Measurements from ENCODE around the gene KDM6B.

Gene KDM6B

DNA sequence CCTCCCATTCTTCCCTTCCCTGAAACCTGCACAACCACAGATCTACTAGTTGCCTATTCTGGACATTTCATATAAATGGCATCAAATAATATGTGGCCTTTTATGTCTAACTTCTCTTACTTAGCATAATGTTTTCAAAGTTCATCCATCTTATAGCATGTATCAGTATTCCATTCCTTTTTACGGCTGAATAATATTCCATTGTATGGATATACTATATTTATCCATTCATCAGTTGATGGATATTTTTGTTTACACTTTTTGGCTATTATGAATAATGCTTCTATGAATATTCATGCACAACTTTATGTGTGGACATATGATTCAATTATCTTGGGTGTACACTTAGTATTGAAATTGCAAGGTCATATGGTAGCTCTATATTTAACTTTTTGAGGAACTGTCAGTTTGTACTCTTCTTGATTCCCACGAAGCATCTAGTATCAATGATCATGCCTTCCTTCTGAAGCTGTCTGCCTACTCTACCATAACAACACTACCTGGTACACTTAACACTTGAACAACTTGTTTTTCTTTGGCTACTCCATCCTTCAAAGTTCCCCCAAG lies 41.9 kb downstream of the KDM6B start:
- TF ChIP-seq ZNF473 (tag by site-specific recombination; IDR thresholded peaks at IDR 0.05) (no peak), ZNF10 (tag by site-specific recombination; IDR thresholded peaks at IDR 0.05) (peak; percentile 84), GLI2 (tag by site-specific recombination; IDR thresholded peaks at IDR 0.05; ENCODE audit: borderline replicate concordance, low read depth) (no peak), ZNF146 (tag by site-specific recombination; IDR thresholded peaks at IDR 0.05) (peak; percentile 95)
- ChIA-PET CTCF (interaction anchor here (0.6 to 2.7 kb wide), 4 partner anchors 22 to 133 kb away, joined by 3 to 9 read pairs (median 4); no protein-coding TSS in a partner anchor), POLR2A (no interaction called here)
- Histone ChIP-seq H3K4me1 (ENCODE audit: control insufficient read depth, insufficient read depth, low read length) (no peaks in the 10 kb centered on the region), H3K27ac (ENCODE audit: extremely low read depth, low read depth, low read length) (no peak overlapping the region), H3K4me3 (ENCODE audit: low read depth, low read length) (no peak overlapping the region), H3K36me3 (ENCODE audit: control insufficient read depth in 2 of 2, insufficient read depth in 1 of 2, low read length in 2 of 2) (peaks cover 56 to 75% of the 10 kb centered on the region in 2 experiments), H3K9me3 (ENCODE audit: control insufficient read depth, insufficient read depth, low read depth, low read length) (no peaks in the 10 kb centered on the region)

DNA sequence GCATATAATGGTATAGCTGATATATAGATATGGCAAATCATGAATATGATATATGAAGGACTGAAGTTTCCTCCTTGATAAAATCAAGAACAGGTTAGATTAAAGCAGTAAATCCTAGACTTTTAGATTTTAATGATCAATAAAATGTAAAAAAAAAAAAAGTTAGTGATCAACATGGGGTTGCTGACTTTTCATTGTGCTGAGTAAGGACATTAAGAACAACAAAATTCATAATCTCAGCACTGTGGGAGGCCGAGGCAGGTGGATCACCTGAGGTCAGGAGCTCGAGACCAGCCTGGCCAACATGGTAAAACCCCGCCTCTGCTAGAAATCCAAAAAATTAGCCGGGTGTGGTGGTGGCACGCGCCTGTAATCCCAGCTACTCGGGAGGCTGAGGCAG lies 44.2 kb downstream of the KDM6B start:
- Histone ChIP-seq H3K9me3 (ENCODE audit: control insufficient read depth, insufficient read depth, low read depth, low read length) (no peaks in the 10 kb centered on the region), H3K27ac (ENCODE audit: extremely low read depth, low read depth, low read length) (no peak overlapping the region), H3K4me3 (ENCODE audit: low read depth, low read length) (no peak overlapping the region), H3K36me3 (ENCODE audit: control insufficient read depth in 2 of 2, insufficient read depth in 1 of 2, low read length in 2 of 2) (peaks cover 55 to 80% of the 10 kb centered on the region in 2 experiments), H3K4me1 (ENCODE audit: control insufficient read depth, insufficient read depth, low read length) (no peaks in the 10 kb centered on the region)
- POLR2A ChIA-PET = interaction anchor here (0.9 kb wide), 1 partner anchor 10 kb away, joined by 3 read pairs; no protein-coding TSS in a partner anchor
- CTCF ChIA-PET = interaction anchor here (0.7 to 0.8 kb wide), 2 partner anchors 13 to 16 kb away, joined by 4 to 5 read pairs; no protein-coding TSS in a partner anchor
- TF ChIP-seq ZNF16 (tag by site-specific recombination; IDR thresholded peaks at IDR 0.05; ENCODE audit: low read depth) = no peak
- TF ChIP-seq, protein P1, sequence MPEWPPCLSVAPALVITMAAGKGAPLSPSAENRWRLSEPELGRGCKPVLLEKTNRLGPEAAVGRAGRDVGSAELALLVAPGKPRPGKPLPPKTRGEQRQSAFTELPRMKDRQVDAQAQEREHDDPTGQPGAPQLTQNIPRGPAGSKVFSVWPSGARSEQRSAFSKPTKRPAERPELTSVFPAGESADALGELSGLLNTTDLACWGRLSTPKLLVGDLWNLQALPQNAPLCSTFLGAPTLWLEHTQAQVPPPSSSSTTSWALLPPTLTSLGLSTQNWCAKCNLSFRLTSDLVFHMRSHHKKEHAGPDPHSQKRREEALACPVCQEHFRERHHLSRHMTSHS (tag by site-specific recombination; IDR thresholded peaks at IDR 0.05) = no peak
- TF ChIP-seq, protein P2, sequence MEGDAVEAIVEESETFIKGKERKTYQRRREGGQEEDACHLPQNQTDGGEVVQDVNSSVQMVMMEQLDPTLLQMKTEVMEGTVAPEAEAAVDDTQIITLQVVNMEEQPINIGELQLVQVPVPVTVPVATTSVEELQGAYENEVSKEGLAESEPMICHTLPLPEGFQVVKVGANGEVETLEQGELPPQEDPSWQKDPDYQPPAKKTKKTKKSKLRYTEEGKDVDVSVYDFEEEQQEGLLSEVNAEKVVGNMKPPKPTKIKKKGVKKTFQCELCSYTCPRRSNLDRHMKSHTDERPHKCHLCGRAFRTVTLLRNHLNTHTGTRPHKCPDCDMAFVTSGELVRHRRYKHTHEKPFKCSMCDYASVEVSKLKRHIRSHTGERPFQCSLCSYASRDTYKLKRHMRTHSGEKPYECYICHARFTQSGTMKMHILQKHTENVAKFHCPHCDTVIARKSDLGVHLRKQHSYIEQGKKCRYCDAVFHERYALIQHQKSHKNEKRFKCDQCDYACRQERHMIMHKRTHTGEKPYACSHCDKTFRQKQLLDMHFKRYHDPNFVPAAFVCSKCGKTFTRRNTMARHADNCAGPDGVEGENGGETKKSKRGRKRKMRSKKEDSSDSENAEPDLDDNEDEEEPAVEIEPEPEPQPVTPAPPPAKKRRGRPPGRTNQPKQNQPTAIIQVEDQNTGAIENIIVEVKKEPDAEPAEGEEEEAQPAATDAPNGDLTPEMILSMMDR (tag by site-specific recombination; IDR thresholded peaks at IDR 0.05) = no peak
- TF ChIP-seq FEZF1 (tag by site-specific recombination; IDR thresholded peaks at IDR 0.05) = no peak
- TF ChIP-seq ZBTB21 (tag by site-specific recombination; IDR thresholded peaks at IDR 0.05) = no peak
- no peak for TF ChIP-seq TCF7L2 (IDR thresholded peaks at IDR 0.05; ENCODE audit: borderline replicate concordance, low read depth, low read length)
- TF ChIP-seq ZNF132 (tag by site-specific recombination; IDR thresholded peaks at IDR 0.05; ENCODE audit: borderline replicate concordance) = no peak
- TF ChIP-seq, protein P3, sequence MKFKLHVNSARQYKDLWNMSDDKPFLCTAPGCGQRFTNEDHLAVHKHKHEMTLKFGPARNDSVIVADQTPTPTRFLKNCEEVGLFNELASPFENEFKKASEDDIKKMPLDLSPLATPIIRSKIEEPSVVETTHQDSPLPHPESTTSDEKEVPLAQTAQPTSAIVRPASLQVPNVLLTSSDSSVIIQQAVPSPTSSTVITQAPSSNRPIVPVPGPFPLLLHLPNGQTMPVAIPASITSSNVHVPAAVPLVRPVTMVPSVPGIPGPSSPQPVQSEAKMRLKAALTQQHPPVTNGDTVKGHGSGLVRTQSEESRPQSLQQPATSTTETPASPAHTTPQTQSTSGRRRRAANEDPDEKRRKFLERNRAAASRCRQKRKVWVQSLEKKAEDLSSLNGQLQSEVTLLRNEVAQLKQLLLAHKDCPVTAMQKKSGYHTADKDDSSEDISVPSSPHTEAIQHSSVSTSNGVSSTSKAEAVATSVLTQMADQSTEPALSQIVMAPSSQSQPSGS (tag by site-specific recombination; IDR thresholded peaks at IDR 0.05; ENCODE audit: low read depth) = no peak
- no peak for TF ChIP-seq GLI2 (tag by site-specific recombination; IDR thresholded peaks at IDR 0.05; ENCODE audit: borderline replicate concordance, low read depth)
- no peak for TF ChIP-seq ZSCAN30 (tag by site-specific recombination; IDR thresholded peaks at IDR 0.05)
- TF ChIP-seq, protein P4, sequence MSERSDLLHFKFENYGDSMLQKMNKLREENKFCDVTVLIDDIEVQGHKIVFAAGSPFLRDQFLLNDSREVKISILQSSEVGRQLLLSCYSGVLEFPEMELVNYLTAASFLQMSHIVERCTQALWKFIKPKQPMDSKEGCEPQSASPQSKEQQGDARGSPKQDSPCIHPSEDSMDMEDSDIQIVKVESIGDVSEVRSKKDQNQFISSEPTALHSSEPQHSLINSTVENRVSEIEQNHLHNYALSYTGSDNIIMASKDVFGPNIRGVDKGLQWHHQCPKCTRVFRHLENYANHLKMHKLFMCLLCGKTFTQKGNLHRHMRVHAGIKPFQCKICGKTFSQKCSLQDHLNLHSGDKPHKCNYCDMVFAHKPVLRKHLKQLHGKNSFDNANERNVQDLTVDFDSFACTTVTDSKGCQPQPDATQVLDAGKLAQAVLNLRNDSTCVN (tag by site-specific recombination; optimal IDR thresholded peaks at IDR 0.05) = no peak
- TF ChIP-seq, protein P5, sequence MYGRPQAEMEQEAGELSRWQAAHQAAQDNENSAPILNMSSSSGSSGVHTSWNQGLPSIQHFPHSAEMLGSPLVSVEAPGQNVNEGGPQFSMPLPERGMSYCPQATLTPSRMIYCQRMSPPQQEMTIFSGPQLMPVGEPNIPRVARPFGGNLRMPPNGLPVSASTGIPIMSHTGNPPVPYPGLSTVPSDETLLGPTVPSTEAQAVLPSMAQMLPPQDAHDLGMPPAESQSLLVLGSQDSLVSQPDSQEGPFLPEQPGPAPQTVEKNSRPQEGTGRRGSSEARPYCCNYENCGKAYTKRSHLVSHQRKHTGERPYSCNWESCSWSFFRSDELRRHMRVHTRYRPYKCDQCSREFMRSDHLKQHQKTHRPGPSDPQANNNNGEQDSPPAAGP (tag by site-specific recombination; IDR thresholded peaks at IDR 0.05) = no peak
- no peak for TF ChIP-seq ZNF174 (tag by site-specific recombination; IDR thresholded peaks at IDR 0.05)
- TF ChIP-seq ZNF529 (tag by site-specific recombination; IDR thresholded peaks at IDR 0.05; ENCODE audit: insufficient replicate concordance) = no peak
- TF ChIP-seq IKZF3 (tag by site-specific recombination; IDR thresholded peaks at IDR 0.05) = no peak
